GM12878 (cell line): ENCODE data around the gene AEBP1. TPM values are rescaled to one million over a fixed set of nuclear protein-coding genes. Genes with fewer than 3 reads are reported as not detected.

ENCODE experiments used
- ATAC-seq: fragments of 200-7000 bp; cut with Tn5 transposase; 3 replicates; pipeline ENCODE4 v1.9.1; 2020; ENCODE audit warnings: mild to moderate bottlenecking, moderate library complexity
- BruUV-seq: library from RNA; stranded (reverse); fragments of 400-500 nt; replicated peaks from 2 replicates; lab custom pipeline; 2021; lab: Mats Ljungman, UMichigan
- CTCF ChIA-PET: fragments of 300-600 bp; sonication (Branson Sonifier 250); formaldehyde crosslinking; extraction: SDS; loops from one replicate; lab custom pipeline; 2021; ENCODE audit warnings: inconsistent platforms; lab: Yijun Ruan, JAX
- POLR2A ChIA-PET: fragments of 350-600 bp; formaldehyde crosslinking; extraction: SDS; loops from one replicate; lab custom pipeline; 2021; ENCODE audit warnings: inconsistent platforms; lab: Charles Lee
- RAD21 ChIA-PET: fragments of 300-600 bp; sonication (Branson Sonifier 250); formaldehyde crosslinking; loops from one replicate; lab custom pipeline; 2023; ENCODE audit warnings: antibody characterized with exemption; ENCODE audit not compliant: unreplicated experiment; lab: Charles Lee
- SMC1A ChIA-PET: fragments of 300-600 bp; sonication (Branson Sonifier 250); formaldehyde crosslinking; loops from one replicate; lab custom pipeline; 2023; ENCODE audit not compliant: unreplicated experiment, uncharacterized antibody; lab: Charles Lee
- DNase-seq: peaks from one replicate; pipeline ENCODE4 v3.0.0-alpha.2; 2011; ENCODE audit warnings: low read depth, low spot score
- FAIRE-seq: peaks from 3 replicates; lab custom pipeline; 2011; peaks lifted over from hg19 to GRCh38; lab: Jason Lieb, UNC
- H2AFZ ChIP-seq: 2 replicates; pipeline ENCODE4 v1.6.0; 2011; ENCODE audit warnings: low read depth, low read length, control low read depth; ENCODE audit not compliant: control insufficient read depth
- H3K27ac ChIP-seq: 2 replicates; pipeline ENCODE4 v1.5.1; 2011; ENCODE audit warnings: control low read depth; ENCODE audit not compliant: control insufficient read depth, insufficient read depth
- H3K27me3 ChIP-seq, 2 experiments: replicated peaks in 1 of 2; 2 replicates each; pipeline versions ENCODE4 v1.6.0 to v1.6.1; 2011; ENCODE audit warnings: low read length in 1 of 2; ENCODE audit not compliant: control insufficient read depth in 2 of 2, insufficient read depth in 2 of 2
- H3K36me3 ChIP-seq, 2 experiments: 2 replicates each; pipeline ENCODE4 v1.5.1; 2011; ENCODE audit warnings: low read length in 1 of 2; ENCODE audit not compliant: control insufficient read depth in 2 of 2, insufficient read depth in 2 of 2
- H3K4me1 ChIP-seq: 2 replicates; pipeline ENCODE4 v1.6.1; 2011; ENCODE audit warnings: mild to moderate bottlenecking, low read length, moderate library complexity, mixed read lengths; ENCODE audit not compliant: control insufficient read depth, insufficient read depth
- H3K4me2 ChIP-seq: 2 replicates; pipeline ENCODE4 v1.6.0; 2011; ENCODE audit warnings: control low read depth; ENCODE audit not compliant: control insufficient read depth, insufficient read depth
- H3K4me3 ChIP-seq: fragments of 200-600 bp; sonication (generic); 2 replicates; pipeline ENCODE4 v1.5.1; 2016
- H3K79me2 ChIP-seq: 2 replicates; pipeline ENCODE4 v1.6.0; 2011; ENCODE audit warnings: low read length; ENCODE audit not compliant: control insufficient read depth, insufficient read depth
- H3K9ac ChIP-seq: 2 replicates; pipeline ENCODE4 v1.8.0; 2011; ENCODE audit warnings: low read length, control low read depth, mixed read lengths; ENCODE audit not compliant: control insufficient read depth, insufficient read depth
- H3K9me3 ChIP-seq: replicated peaks from 3 replicates; pipeline ENCODE4 v1.5.1; 2011; ENCODE audit warnings: mild to moderate bottlenecking, low read length; ENCODE audit not compliant: control insufficient read depth, insufficient read depth
- H4K20me1 ChIP-seq: 2 replicates; pipeline ENCODE4 v1.6.0; 2011; ENCODE audit not compliant: control insufficient read depth, insufficient read depth
- GABPA ChIP-seq: IDR thresholded peaks from 2 replicates; pipeline ENCODE4 v1.6.1; 2014; ENCODE audit warnings: antibody characterized with exemption, low read depth, mild to moderate bottlenecking, inconsistent platforms
- KDM1A ChIP-seq: fragments of 200-600 bp; sonication (generic); IDR thresholded peaks from 2 replicates; pipeline ENCODE4 v1.6.1; 2016; ENCODE audit warnings: borderline replicate concordance
- NR2F1 ChIP-seq: fragments of 450-650 bp; conservative IDR thresholded peaks from 2 replicates; pipeline ENCODE4 v1.6.1; 2017; ENCODE audit warnings: mild to moderate bottlenecking
- POLR2A ChIP-seq: IDR thresholded peaks from 2 replicates; pipeline ENCODE4 v1.6.1; 2011; ENCODE audit warnings: low read depth, mild to moderate bottlenecking, low read length
- TARDBP ChIP-seq: IDR thresholded peaks from 2 replicates; pipeline ENCODE4 v1.6.1; 2016; ENCODE audit warnings: borderline replicate concordance
- ZZZ3 ChIP-seq: IDR thresholded peaks from 2 replicates; pipeline ENCODE4 v1.6.1; 2011; ENCODE audit warnings: low read depth; ENCODE audit not compliant: control insufficient read depth, insufficient read length
- WGBS: methylation state at CpG from one replicate; pipeline ENCODE4 v1.1.6; 2016; ENCODE audit warnings: low lambda C conversion rate; ENCODE audit not compliant: insufficient replicate concordance, insufficient coverage; ENCODE audit errors: missing lambda C conversion rate; 5-methylcytosine and 5-hydroxymethylcytosine counted together
- in situ Hi-C: fragments of 300-500 bp; cut with MboI; formaldehyde crosslinking; loops from 9 replicates; pipeline ENCODE4 v1.14.3; 2018; ENCODE audit warnings: mixed read lengths
- intact Hi-C: fragments of 100-400 bp; cut with micrococcal nuclease; formaldehyde crosslinking; loops from one replicate; pipeline ENCODE4 v1.14.2; 2022; ENCODE audit not compliant: unreplicated experiment
- polyA plus RNA-seq, 11 experiments: library from polyadenylated mRNA; depleted of rRNA in 4 of 11; unstranded in 6 of 11; stranded (reverse) in 5 of 11; fragments of >200 nt; fragmentation: Nextera tagmentation in 4 of 11; fragmentation: Illumina TruSeq in 1 of 11; extraction: Ambion mirVana in 4 of 11; extraction: Trizol in 1 of 11; gene quantifications; 1 replicate in 1 of 11; 2 replicates in 10 of 11; pipeline versions ENCODE4 v1.2.1 to v1.2.3, GENCODE V29; 2011 to 2016; ENCODE audit warnings: inconsistent platforms in 2 of 11, missing spikeins in 2 of 11, low read depth in 1 of 11
- total RNA-seq, 4 experiments: library from RNA; depleted of rRNA in 3 of 4; stranded (reverse); fragments of >200 nt in 3 of 4; fragmentation: Illumina TruSeq in 1 of 4; extraction: Trizol in 1 of 4; gene quantifications; 2 replicates each; pipeline versions ENCODE4 v1.2.1 to v1.2.3, GENCODE V29; 2013 to 2021

Gene AEBP1
- total and polyA plus RNA-seq, 10 of the 15 experiments (the other 5 are each of a cell fraction or from before 2014, with no cell fraction given) = 0.06 to 0.23 (median 0.11) TPM; not detected in 5

- no TSS peak for BruUV-seq
- ATAC-seq (no peak), FAIRE-seq (no peak), DNase-seq (no peak)
- intact Hi-C loops (no loop called here), in situ Hi-C loops (no loop called here)
- H2AFZ ChIP-seq = no peak overlapping the region
- no peaks in the 10 kb centered on the region for H3K9me3 ChIP-seq
- no peak overlapping the region for H3K27ac ChIP-seq
- WGBS = 98% methylated on average over 3 of the region's 3 CpGs
- ChIA-PET POLR2A (no interaction called here), SMC1A (no interaction called here), RAD21 (no interaction called here), CTCF (no interaction called here)
- no peak overlapping the region for H3K9ac ChIP-seq
- no peaks in the 10 kb centered on the region for H3K4me1 ChIP-seq
- H3K27me3 ChIP-seq = no peaks in the 10 kb centered on the region
- H3K79me2 ChIP-seq = peaks cover 5% of the 10 kb centered on the region
- no peaks in the 10 kb centered on the region for H3K36me3 ChIP-seq
- H3K4me3 ChIP-seq = no peak overlapping the region
- no peak for TF ChIP-seq NR2F1
- TF ChIP-seq GABPA = no peak
- TF ChIP-seq TARDBP = no peak
- no peak overlapping the region for H3K4me2 ChIP-seq
- no peaks in the 10 kb centered on the region for H4K20me1 ChIP-seq
Observed at GRCh38 chr7:44086627-44087026, 17.5 kb upstream of the AEBP1 start.

GRCh38 chr7:44087911-44088838, 16.0 kb upstream of the AEBP1 start:
- Histone ChIP-seq H3K9ac (no peak overlapping the region), H3K36me3 (no peaks in the 10 kb centered on the region), H3K27me3 (no peaks in the 10 kb centered on the region), H3K4me1 (no peaks in the 10 kb centered on the region), H3K4me3 (no peak overlapping the region), H3K79me2 (no peaks in the 10 kb centered on the region), H3K9me3 (no peaks in the 10 kb centered on the region), H4K20me1 (no peaks in the 10 kb centered on the region), H2AFZ (no peak overlapping the region), H3K27ac (no peak overlapping the region), H3K4me2 (no peak overlapping the region)
- TF ChIP-seq KDM1A (no peak), ZZZ3 (no peak), POLR2A (no peak)
- WGBS = 39% methylated on average over 20 of the region's 20 CpGs
- in situ Hi-C loops = no loop called here
- ChIA-PET CTCF (interaction anchor here (1.3 kb wide), 1 partner anchor 11 kb away, joined by 3 read pairs; no protein-coding TSS in a partner anchor), SMC1A (interaction anchor here (1.4 kb wide), 1 partner anchor 11 kb away, joined by 5 read pairs; no protein-coding TSS in a partner anchor), RAD21 (no interaction called here), POLR2A (interaction anchor here (1.0 kb wide), 1 partner anchor 44 kb away, joined by 3 read pairs; the partner anchor contains the start of gene DBNL)
- BruUV-seq = no TSS peak
- no peak; the same call in 2 of the 3 replicates for ATAC-seq
- no peak for FAIRE-seq
- DNase-seq = no peak
- intact Hi-C loops = no loop called here
